Endodermal cell (in vitro differentiated cells): Measurements from ENCODE around the gene INTS6. TPM values are rescaled to one million over a fixed set of nuclear protein-coding genes. Genes with fewer than 3 reads are reported as not detected.

Source experiments
- DNase-seq: peaks from one replicate; pipeline ENCODE4 v3.0.0-alpha.2; 2017
- H3K27ac ChIP-seq: 2 replicates; pipeline ENCODE4 v1.5.1; 2013; ENCODE audit warnings: mild to moderate bottlenecking, low read depth, low read length, moderate library complexity
- H3K27me3 ChIP-seq: 2 replicates; pipeline ENCODE4 v1.6.1; 2013; ENCODE audit warnings: mild to moderate bottlenecking, low read length, moderate library complexity; ENCODE audit not compliant: insufficient read depth, control insufficient read depth, poor library complexity, severe bottlenecking
- H3K36me3 ChIP-seq: 2 replicates; pipeline ENCODE4 v1.7.0; 2013; ENCODE audit warnings: mild to moderate bottlenecking, low read length, moderate library complexity; ENCODE audit not compliant: control insufficient read depth, insufficient read depth
- H3K4me1 ChIP-seq: one replicate; pipeline ENCODE4 v1.7.0; 2013; ENCODE audit warnings: low read length; ENCODE audit not compliant: control insufficient read depth, insufficient read depth
- H3K4me3 ChIP-seq: 2 replicates; pipeline ENCODE4 v1.5.1; 2013; ENCODE audit warnings: mild to moderate bottlenecking, low read length, moderate library complexity
- H3K9ac ChIP-seq: 2 replicates; pipeline ENCODE4 v1.6.1; 2013; ENCODE audit warnings: mild to moderate bottlenecking, low read length, moderate library complexity; ENCODE audit not compliant: poor library complexity, severe bottlenecking; ENCODE audit errors: extremely low read depth
- H3K9me3 ChIP-seq: 2 replicates; pipeline ENCODE4 v1.6.1; 2013; ENCODE audit warnings: mild to moderate bottlenecking, low read length, moderate library complexity; ENCODE audit not compliant: control insufficient read depth
- H3K27ac Mint-ChIP-seq: 2 replicates; pipeline ENCODE4 v1.8.0; 2020; ENCODE audit warnings: mixed read lengths
- H3K27me3 Mint-ChIP-seq: 2 replicates; pipeline ENCODE4 v1.8.0; 2021; ENCODE audit warnings: mild to moderate bottlenecking, mixed read lengths; ENCODE audit not compliant: insufficient read depth
- H3K36me3 Mint-ChIP-seq: 2 replicates; pipeline ENCODE4 v1.8.0; 2020; ENCODE audit warnings: low read depth, mixed read lengths
- H3K4me1 Mint-ChIP-seq: 2 replicates; pipeline ENCODE4 v1.8.0; 2020; ENCODE audit warnings: mixed read lengths
- H3K4me3 Mint-ChIP-seq: 2 replicates; pipeline ENCODE4 v1.8.0; 2020; ENCODE audit warnings: mild to moderate bottlenecking, moderate library complexity, mixed read lengths
- H3K9me3 Mint-ChIP-seq: 2 replicates; pipeline ENCODE4 v1.8.0; 2020; ENCODE audit warnings: mild to moderate bottlenecking, mixed read lengths
- CTCF ChIP-seq: fragments of 200-600 bp; sonication (generic); conservative IDR thresholded peaks from 2 replicates; pipeline ENCODE4 v1.5.0; 2021; ENCODE audit warnings: antibody characterized with exemption, mild to moderate bottlenecking
- WGBS, 2 experiments: methylation state at CpG; one replicate each; pipeline versions ENCODE4 v1.1.5 to v1.1.7; 2013; ENCODE audit warnings: missing lambda C conversion rate in 2 of 2, mixed read lengths in 1 of 2; ENCODE audit not compliant: insufficient coverage in 1 of 2, insufficient read length in 1 of 2; 5-methylcytosine and 5-hydroxymethylcytosine counted together
- total RNA-seq, 2 donors: library from RNA; stranded (reverse); fragmentation: NEBNext Ultra II Directional in 1 of 2; extraction: Animal tissue kit (Norgen Biotek cat#: 25700) in 1 of 2; gene quantifications; 2 replicates in 1 of 2; 3 replicates in 1 of 2; pipeline ENCODE4 v1.2.1, GENCODE V29; 2021

INTS6 gene
- total RNA-seq, 2 donors from 2014 or later, result 42.4 to 62.1 TPM

DNA sequence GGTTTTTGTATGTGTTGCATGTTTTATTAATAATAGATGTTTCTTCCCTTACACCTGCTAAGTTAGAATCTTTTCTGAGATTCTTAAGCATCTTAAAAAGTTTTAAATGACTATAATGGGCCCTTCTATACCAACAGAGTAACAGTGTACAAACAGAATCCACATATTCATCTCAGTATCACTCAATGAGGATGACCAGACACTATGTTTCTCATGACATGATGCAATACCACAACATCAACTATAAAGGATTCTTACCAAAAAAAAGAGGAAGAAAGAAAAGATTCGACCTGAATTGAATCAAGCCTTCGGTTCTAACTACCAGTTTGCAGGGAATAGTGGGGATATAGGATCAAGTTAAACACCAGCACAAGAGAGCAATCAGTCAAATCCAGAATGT, 56.5 kb downstream of the INTS6 start:
- H3K9me3 ChIP-seq, result no peaks in the 10 kb centered on the region
- 81 to 93% methylated on average over 2 of the region's 2 CpGs for WGBS, 2 experiments

DNA sequence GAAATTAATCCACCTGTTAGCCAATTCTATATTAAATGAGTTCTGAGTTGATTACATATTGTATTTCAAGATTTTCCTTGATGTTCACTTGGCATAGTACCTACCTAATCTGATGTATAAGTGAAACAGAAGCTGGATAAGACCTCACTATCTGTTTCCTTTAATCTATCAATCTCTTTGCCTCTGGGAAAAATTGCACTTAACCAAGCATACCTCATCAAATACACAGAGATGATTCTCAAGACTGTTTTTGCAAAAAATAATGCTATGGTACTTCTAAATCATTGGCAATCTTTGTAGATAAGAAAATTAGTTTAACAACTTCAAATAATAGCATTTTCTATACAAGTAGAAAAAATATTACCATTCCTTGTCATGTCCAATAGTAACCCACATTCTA, 58.1 kb downstream of the INTS6 start:
- TF ChIP-seq CTCF, result no peak
- H3K4me3 Mint-ChIP-seq, result no peak overlapping the region
- Histone ChIP-seq H3K4me3 (no peak overlapping the region), H3K27ac (no peak overlapping the region), H3K36me3 (peaks cover 46% of the 10 kb centered on the region), H3K4me1 (no peaks in the 10 kb centered on the region), H3K9me3 (no peaks in the 10 kb centered on the region), H3K9ac (no peak overlapping the region), H3K27me3 (no peaks in the 10 kb centered on the region)
- peaks cover 14% of the 10 kb centered on the region for H3K4me1 Mint-ChIP-seq
- H3K27me3 Mint-ChIP-seq, result no peaks in the 10 kb centered on the region
- H3K27ac Mint-ChIP-seq, result no peak overlapping the region
- H3K9me3 Mint-ChIP-seq, result no peaks in the 10 kb centered on the region
- DNase-seq, result no peak
- H3K36me3 Mint-ChIP-seq, result peaks cover 19% of the 10 kb centered on the region

More for the DNA sequence above, 56.5 kb downstream of the INTS6 start:
- Mint-ChIP-seq H3K4me3 (no peak overlapping the region), H3K4me1 (peaks cover 14% of the 10 kb centered on the region), H3K27me3 (no peaks in the 10 kb centered on the region), H3K9me3 (no peaks in the 10 kb centered on the region), H3K36me3 (peaks cover 18% of the 10 kb centered on the region), H3K27ac (no peak overlapping the region)
- Histone ChIP-seq H3K4me3 (no peak overlapping the region), H3K4me1 (no peaks in the 10 kb centered on the region), H3K36me3 (peaks cover 44% of the 10 kb centered on the region), H3K27me3 (no peaks in the 10 kb centered on the region), H3K27ac (no peak overlapping the region), H3K9ac (no peak overlapping the region)
- TF ChIP-seq CTCF, result no peak
- no peak for DNase-seq

DNA sequence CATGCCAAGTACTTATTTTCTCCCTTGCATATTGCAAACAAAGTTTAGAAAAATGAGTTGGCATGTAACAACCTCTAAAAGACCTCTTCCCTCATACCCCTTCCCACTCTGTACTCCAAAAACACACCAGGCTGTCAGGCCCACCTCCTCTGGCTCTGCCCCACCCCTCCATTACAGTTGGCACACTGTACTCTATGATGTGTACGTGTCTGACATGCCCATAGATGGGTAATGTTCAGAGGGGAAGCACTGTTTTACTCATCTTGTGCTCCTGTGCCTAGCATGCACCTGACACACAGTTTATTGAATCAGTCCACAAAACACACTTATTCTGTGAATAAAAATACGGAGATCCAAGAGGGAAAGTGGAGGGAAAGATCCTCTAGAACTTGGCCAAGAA, 67.7 kb downstream of the INTS6 start:
- H3K9me3 Mint-ChIP-seq, result no peaks in the 10 kb centered on the region
- no peak for TF ChIP-seq CTCF

More for the DNA sequence above, 67.7 kb downstream of the INTS6 start:
- no peak for DNase-seq
- whole genome bisulfite sequencing, 2 experiments, result 100% methylated on average over 1 to 2 of the region's 2 CpGs
- Histone ChIP-seq H3K9ac (no peak overlapping the region), H3K36me3 (peaks cover 79% of the 10 kb centered on the region), H3K4me1 (no peaks in the 10 kb centered on the region), H3K27me3 (no peaks in the 10 kb centered on the region), H3K9me3 (no peaks in the 10 kb centered on the region), H3K27ac (no peak overlapping the region), H3K4me3 (no peak overlapping the region)
- no peak overlapping the region for H3K4me3 Mint-ChIP-seq
- H3K27ac Mint-ChIP-seq, result no peak overlapping the region
- H3K27me3 Mint-ChIP-seq, result no peaks in the 10 kb centered on the region
- peaks cover 23% of the 10 kb centered on the region for H3K36me3 Mint-ChIP-seq
- no peaks in the 10 kb centered on the region for H3K4me1 Mint-ChIP-seq
